Endothelial cell of umbilical vein (primary cell): ENCODE measurements around the gene PRKAB2.

Experiments used
- POLR2A ChIP-seq: IDR thresholded peaks from 2 replicates; pipeline ENCODE4 v1.6.1; 2012; ENCODE audit warnings: low read depth, mild to moderate bottlenecking, control low read depth, low read length
- TF ChIP-seq, protein P1 (sequence below): IDR thresholded peaks from 2 replicates; pipeline ENCODE4 v1.6.1; 2011; ENCODE audit not compliant: insufficient read depth, insufficient read length
- TF ChIP-seq, protein P2 (sequence below), 2 donors: IDR thresholded peaks; 1 replicate in 1 of 2; 2 replicates in 1 of 2; pipeline ENCODE4 v1.5.1; 2011; ENCODE audit warnings: low read length in 2 of 2, mild to moderate bottlenecking in 2 of 2, moderate library complexity in 2 of 2, control low read depth in 1 of 2, inconsistent platforms in 1 of 2, low read depth in 1 of 2; ENCODE audit not compliant: insufficient read depth in 1 of 2; ENCODE audit errors: extremely low read depth in 1 of 2

DNA sequence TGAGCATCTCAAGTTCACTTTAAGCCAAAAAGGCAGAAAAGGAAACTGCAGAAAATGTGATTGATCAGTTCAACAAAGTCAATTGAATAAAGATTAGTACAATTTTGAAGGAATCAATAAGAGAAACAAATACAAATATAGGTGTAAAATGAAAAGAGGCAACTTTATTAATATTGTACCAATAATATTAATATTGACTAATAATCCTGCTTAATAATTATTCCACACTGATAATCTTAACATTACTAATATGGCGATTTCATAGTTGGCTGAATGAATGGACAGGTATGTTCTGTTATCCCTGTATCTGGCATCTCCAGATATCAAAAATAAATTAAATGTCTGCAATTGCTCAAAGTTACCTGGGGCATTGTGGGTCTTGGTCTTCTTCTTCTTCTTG is 61.8 kb downstream of the PRKAB2 start:
- TF ChIP-seq, protein P1, sequence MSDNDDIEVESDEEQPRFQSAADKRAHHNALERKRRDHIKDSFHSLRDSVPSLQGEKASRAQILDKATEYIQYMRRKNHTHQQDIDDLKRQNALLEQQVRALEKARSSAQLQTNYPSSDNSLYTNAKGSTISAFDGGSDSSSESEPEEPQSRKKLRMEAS: no peak
- no peak for TF ChIP-seq POLR2A
- TF ChIP-seq, protein P2, sequence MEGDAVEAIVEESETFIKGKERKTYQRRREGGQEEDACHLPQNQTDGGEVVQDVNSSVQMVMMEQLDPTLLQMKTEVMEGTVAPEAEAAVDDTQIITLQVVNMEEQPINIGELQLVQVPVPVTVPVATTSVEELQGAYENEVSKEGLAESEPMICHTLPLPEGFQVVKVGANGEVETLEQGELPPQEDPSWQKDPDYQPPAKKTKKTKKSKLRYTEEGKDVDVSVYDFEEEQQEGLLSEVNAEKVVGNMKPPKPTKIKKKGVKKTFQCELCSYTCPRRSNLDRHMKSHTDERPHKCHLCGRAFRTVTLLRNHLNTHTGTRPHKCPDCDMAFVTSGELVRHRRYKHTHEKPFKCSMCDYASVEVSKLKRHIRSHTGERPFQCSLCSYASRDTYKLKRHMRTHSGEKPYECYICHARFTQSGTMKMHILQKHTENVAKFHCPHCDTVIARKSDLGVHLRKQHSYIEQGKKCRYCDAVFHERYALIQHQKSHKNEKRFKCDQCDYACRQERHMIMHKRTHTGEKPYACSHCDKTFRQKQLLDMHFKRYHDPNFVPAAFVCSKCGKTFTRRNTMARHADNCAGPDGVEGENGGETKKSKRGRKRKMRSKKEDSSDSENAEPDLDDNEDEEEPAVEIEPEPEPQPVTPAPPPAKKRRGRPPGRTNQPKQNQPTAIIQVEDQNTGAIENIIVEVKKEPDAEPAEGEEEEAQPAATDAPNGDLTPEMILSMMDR (IDR thresholded peaks at IDR 0.05; ENCODE audit: extremely low read depth in 1 of 2, insufficient read depth in 1 of 2, low read depth in 1 of 2, low read length in 2 of 2): no peak
